ENCODE measurements around the gene FMNL2.
"Not testable (repeated sequence)": the region's sequence is repeated elsewhere in the genome, so short reads cannot be mapped to it uniquely, and the experiment has no call there.

The FMNL2 gene

GRCh38 chr2:152376385-152376784, 41.4 kb downstream of the FMNL2 start:
- no peak for DNase-seq

DNA sequence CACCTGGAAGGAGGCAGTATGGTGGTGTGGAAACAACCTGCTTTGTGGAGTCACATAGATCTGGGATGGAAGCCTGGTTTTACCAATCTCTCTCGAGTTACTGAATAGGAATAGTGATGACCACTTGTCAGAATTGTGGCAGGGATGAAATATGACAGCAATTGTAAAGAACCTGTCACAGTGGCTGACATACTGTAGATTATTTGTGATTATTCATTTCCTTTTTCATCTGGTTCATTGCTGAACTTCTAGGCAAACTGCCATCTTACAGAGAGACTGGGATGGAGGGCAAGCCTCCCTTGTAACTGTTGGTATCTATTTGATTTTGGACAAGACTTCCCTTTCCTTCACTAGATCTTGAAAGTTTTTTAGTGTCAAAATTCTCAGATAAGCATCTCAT, 42.0 kb downstream of the FMNL2 start:
- DNase-seq, result no peak

GRCh38 chr2:152379089-152379488, 44.1 kb downstream of the FMNL2 start:
- no peak for DNase-seq

DNA sequence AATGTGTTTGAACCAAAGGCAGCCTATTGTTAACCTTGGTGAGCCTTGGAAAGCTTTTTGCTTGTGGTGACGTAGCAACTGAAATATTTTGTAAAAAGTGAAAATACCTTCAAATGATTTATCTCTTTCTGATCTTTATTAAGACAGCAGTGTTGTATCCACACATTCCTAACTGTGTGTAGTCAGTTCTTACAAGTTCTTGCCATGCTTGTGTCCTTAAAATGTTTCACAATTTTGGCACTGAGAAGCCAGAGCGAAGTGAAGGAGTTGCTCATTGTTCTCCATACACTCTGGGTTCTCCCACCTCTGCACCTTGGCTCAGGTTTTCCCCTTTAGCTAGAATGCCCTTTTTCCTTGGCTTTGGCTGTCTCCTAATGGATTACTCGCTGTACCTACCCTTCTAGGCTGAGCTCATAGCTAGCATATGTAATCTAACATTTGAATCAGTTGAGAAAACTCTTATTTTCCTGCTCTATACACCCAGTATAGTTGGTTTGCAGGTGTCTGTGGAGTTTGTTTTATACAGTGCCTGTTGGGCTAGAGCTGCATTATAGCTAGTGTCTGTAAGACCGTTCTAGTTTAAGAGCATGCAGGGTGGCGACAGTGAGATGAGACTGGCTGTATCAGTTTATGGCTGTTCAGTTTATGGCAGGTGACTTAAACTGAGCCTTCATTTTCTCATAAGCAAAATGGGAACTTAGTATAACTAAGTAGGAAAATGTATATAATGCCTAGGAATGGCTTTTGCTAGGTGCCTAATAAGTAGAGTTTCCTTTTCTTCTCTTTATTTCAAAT, 45.5 kb downstream of the FMNL2 start:
- DNase-seq, result no peak

GRCh38 chr2:152383702-152384101, 48.7 kb downstream of the FMNL2 start:
- no peak for DNase-seq

DNA sequence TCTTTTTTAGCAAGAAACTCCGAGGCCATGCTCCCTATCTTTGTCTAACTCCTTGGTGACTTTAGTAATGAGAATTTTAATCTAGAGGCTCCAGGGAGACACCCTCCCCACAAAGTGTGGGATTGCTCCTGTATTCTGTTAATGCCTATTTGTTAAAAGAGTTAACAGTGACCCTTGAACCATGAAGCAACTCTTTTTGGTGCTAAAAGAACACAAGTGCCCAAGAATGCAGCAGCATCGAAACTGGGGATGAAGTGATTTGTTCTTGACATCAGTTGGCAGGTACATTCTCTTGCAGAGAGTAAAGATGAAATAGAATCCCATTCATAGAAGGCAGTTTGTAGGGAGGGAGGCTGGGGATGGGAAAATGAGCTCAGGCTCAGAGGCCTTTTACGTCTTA, 50.0 kb downstream of the FMNL2 start:
- no peak for DNase-seq

- no peak for DNase-seq
Measured at GRCh38 chr2:152385650-152386049, 50.7 kb downstream of the FMNL2 start.

- DNase-seq, result no peak
Measured at GRCh38 chr2:152386266-152386665, 51.3 kb downstream of the FMNL2 start.

DNA sequence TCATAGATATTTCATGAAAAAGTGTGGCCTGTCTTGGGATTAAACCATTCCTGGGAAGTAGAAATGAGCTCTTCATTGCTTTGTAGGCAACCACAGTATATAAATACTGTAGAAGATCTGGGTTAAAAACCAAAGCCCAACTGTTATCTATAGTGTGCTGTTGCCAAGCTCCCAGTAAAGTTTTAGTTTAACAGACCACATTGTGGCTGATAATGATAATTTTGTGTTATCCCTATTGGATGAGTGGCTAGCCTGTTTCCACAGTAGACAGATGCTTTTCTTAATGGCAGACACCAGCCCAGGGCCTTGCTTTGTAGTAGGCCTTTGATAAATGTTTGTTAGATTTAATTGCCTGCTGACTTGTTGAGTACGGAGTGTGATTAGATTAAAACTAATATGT, 52.1 kb downstream of the FMNL2 start:
- DNase-seq, result no peak

GRCh38 chr2:152388269-152388668, 53.3 kb downstream of the FMNL2 start:
- not testable (repeated sequence) for DNase-seq

DNA sequence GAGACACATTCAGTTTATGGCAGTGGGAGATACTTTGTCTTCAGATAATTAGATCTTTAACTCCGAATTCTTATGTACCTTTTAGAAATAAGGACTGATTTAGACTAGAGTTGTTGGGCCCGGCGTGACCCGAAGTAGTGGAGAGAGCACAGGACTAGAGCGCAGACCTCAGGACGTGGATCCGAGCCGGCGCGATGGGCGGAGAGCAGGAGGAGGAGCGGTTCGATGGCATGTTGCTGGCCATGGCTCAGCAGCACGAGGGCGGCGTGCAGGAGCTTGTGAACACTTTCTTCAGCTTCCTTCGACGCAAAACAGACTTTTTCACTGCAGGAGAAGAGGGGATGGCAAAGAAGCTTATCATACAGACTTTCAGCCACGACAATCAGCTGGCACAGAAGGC, 54.5 kb downstream of the FMNL2 start:
- no peak for DNase-seq

- no peak for DNase-seq
Measured at GRCh38 chr2:152390837-152391236, 55.9 kb downstream of the FMNL2 start.

DNA sequence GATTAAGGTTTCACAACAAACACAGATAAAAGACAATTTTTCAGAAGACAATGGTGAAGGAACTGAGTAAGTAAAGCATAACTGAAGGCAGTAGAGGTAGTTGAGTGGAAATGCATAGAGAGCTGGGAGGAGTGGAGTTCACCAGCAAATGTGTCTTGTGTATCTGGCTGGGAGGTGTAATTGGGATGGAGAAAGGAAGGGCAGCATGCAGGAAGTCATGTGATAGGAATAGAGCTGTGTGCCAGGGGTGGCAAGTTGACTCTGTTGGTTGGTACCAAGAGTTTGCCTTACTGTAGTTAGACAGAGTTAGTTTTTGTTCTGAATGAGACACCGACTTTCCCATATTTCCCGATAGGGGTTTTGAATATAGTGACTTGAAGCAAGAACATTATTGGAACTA, 56.3 kb downstream of the FMNL2 start:
- DNase-seq, result no peak

DNA sequence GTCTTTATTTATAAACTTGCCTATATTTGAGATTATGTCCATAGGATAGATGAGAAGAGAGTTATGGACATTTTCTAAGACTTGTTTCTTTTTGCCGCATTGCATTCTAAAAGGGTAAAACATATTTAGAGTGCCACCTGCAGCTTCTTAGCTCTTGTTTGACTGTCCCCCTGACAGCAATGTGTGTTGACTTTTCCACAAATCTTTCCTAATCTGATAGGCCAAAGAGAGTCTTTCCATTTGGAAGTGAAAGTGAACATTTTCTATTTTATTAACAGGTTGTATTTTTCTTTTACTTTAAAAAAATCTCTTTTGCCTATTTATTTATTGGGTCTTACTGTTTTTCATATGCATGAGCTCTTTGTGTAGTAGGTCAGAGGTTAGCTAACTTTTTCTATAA, 58.4 kb downstream of the FMNL2 start:
- DNase-seq, result no peak

DNA sequence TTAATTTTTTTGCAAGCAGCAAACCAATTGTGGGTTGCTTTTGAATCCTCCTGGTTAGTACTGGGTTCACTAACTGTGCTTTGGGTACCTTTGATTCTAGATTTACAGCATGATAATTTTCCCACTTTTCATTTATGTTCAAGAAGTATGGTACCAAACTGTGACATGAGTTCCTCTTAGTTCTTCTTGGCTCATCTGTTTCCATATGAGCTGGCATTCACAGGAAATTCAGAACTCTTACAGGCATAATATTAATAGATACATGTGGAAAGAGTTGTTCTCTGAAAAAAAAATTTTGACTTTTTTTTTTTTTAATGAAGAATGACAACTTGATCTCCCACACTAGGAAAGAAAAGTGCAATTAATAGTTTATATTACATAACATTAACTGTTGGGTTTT, 59.4 kb downstream of the FMNL2 start:
- DNase-seq, result no peak

DNA sequence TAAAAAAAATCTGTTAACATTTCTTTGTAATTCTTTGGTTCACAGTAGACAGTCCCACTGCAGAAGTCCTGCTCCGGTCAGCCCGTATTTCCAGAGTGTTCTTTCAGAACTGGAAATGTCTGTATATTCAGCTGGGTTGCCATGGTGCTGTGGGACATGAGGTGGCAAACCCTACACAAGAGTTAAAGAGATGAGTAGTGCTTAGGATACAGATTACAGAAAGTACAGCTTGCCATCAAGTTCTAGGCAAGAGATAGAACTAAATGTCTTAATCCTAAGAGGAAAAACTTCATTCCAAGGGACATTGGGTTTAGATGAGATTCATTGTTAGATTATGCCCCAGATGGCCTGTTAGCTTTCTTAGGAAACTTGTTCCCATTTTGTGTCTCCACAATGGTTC, 60.1 kb downstream of the FMNL2 start:
- DNase-seq, result no peak

GRCh38 chr2:152395572-152395971, 60.6 kb downstream of the FMNL2 start:
- DNase-seq, result no peak

- no peak for DNase-seq
Measured at GRCh38 chr2:152396051-152396511, 61.1 kb downstream of the FMNL2 start.

DNA sequence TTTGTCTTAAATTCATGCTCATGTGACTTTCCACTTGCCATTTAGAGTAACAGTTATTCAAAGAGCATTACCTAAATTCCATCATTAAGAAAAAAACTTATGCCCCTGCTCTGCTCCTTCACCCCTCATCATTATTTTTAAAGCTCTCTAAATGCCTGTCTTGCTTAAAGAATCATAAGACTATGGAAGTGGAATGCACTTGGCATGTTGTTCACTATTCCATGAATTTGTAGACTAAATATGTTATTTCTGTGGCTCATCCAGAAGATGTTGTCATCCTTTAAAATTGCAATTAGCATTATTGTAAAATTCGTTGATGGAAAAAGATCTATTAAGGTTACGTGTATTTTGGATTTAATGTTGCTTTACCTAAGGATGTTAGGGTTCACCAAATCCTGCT, 61.8 kb downstream of the FMNL2 start:
- DNase-seq, result no peak

DNA sequence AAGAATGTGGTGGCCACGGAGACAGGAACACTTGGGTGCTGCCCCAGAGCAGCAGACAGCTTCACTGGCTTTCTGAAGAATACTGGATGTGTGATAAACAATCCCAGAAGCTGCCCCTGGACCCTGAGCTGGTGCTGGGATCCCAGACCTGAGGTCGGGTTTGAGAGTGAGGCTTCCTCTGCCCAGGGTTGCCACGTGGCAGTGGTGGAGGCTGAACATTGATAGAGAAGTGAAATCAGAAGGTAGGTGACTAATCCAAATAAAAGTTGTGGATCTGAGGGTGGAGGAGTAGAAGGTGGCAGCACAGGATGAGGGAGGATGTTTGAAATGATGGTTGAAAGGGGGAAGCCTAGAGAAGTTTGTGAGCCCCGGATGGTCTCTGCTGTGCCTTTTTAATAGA, 64.0 kb downstream of the FMNL2 start:
- no peak for DNase-seq

DNA sequence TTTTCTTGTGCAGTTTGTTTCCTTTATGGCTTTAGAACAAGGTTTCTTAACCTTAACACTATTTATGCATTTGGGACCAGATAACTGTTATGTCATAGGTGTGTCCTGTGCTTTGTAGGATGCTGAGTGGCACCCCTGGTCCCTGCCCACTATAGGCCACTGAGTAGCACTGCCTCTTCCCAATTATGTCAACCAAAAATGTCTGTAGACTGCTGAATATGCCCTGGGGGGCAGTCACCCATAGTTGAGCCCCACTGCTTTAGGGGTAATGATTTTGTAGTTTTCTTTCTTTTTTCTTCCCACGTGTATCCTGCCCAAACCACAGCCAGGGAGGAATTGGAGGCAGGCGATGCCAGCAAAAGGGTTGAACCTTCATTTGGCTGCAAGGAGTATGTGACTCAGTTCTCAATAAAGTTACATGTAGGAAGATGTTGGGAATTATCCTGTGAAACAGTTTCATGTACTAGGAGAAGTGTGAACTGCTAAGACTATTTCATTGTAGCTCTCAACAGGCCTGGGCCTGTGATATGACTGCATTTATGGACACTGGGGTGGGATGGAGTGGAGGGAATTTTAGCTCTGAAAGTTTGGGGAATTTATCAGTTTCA, 65.7 kb downstream of the FMNL2 start:
- no peak for DNase-seq

GRCh38 chr2:152402780-152403759, 68.1 kb downstream of the FMNL2 start:
- no peak for DNase-seq

All from activated CD4-positive, alpha-beta T cell treated with anti-CD3 and anti-CD28 coated beads, Interleukin-2, amount 50 U/mL, for 4 hours (primary cell).